SU-DHL-6 (cell line): ENCODE measurements around the gene SKA1.

Source experiments
- CTCF ChIP-seq: fragments of 200-600 bp; sonication (generic); IDR thresholded peaks from one replicate; pipeline ENCODE4 v1.5.1; 2017; ENCODE audit warnings: antibody characterized with exemption, mild to moderate bottlenecking, low read length, moderate library complexity; ENCODE audit not compliant: insufficient read depth, poor library complexity, severe bottlenecking
- EZH2phosphoT487 ChIP-seq: fragments of 200-600 bp; sonication (generic), shearing (Covaris generic); conservative IDR thresholded peaks from 2 replicates; pipeline ENCODE4 v1.6.1; 2018; ENCODE audit warnings: mild to moderate bottlenecking, antibody characterized with exemption, low read length, moderate library complexity, mixed read lengths

GRCh38 chr18:50395093-50395492, 20.2 kb downstream of the SKA1 start:
- no peak for TF ChIP-seq CTCF
- TF ChIP-seq EZH2phosphoT487: no peak
